ENCODE results near the gene CABP2. TPM values are rescaled to one million over a fixed set of nuclear protein-coding genes. Genes with fewer than 3 reads are reported as not detected.
"Not testable (repeated sequence)": the region's sequence is repeated elsewhere in the genome, so short reads cannot be mapped to it uniquely, and the experiment has no call there.

Gene CABP2
- total and polyA plus RNA-seq, 2 donors (not counting 1 experiment from before 2014, with no cell fraction given), result not detected

GRCh38 chr11:67482275-67482826, 40.9 kb downstream of the CABP2 start:
- H3K27ac ChIP-seq (ENCODE audit: insufficient read depth, low read length), result peak overlapping the region; percentile 92
- TF ChIP-seq EZH2 (IDR thresholded peaks at IDR 0.05; ENCODE audit: low read length, missing control alignments) (no peak), CTCF (conservative IDR thresholded peaks at IDR 0.05 in 1 of 2, IDR thresholded peaks at IDR 0.05 in 1 of 2; ENCODE audit: low read depth in 1 of 2, low read length in 2 of 2) (no peak)

GRCh38 chr11:67477344-67478050, 45.7 kb downstream of the CABP2 start:
- not testable (repeated sequence) for H3K4me2 ChIP-seq (ENCODE audit: extremely low read depth, insufficient read depth, low read length); H3K4me1 ChIP-seq (ENCODE audit: control insufficient read depth, extremely low read depth, insufficient read depth, low read length); H3K27ac ChIP-seq (ENCODE audit: insufficient read depth, low read length); H3K79me2 ChIP-seq (ENCODE audit: control insufficient read depth, insufficient read depth, low read length); H4K20me1 ChIP-seq (ENCODE audit: control insufficient read depth, extremely low read depth, insufficient read depth, low read length); H3K36me3 ChIP-seq (ENCODE audit: control insufficient read depth, insufficient read depth, low read length); H3K27me3 ChIP-seq (ENCODE audit: control insufficient read depth, insufficient read depth, low read length); H3K9me3 ChIP-seq (ENCODE audit: control insufficient read depth, insufficient read depth, low read depth, low read length); H3K9ac ChIP-seq (ENCODE audit: insufficient read depth, low read length); H2AFZ ChIP-seq (ENCODE audit: low read length); H3K4me3 ChIP-seq (replicated peaks in 1 of 4; ENCODE audit: control extremely low read depth in 1 of 4, insufficient read depth in 1 of 4, low read depth in 3 of 4, low read length in 4 of 4); DNase-seq (ENCODE audit: low read depth in 2 of 2)

More at GRCh38 chr11:67482275-67482826, 40.9 kb downstream of the CABP2 start:
- Histone ChIP-seq H3K9me3 (ENCODE audit: control insufficient read depth, insufficient read depth, low read depth, low read length) (no peaks in the 10 kb centered on the region), H3K36me3 (ENCODE audit: control insufficient read depth, insufficient read depth, low read length) (peaks cover 2% of the 10 kb centered on the region), H4K20me1 (ENCODE audit: control insufficient read depth, extremely low read depth, insufficient read depth, low read length) (no peaks in the 10 kb centered on the region), H3K79me2 (ENCODE audit: control insufficient read depth, insufficient read depth, low read length) (no peaks in the 10 kb centered on the region), H3K27me3 (ENCODE audit: control insufficient read depth, insufficient read depth, low read length) (no peaks in the 10 kb centered on the region), H3K4me3 (replicated peaks in 1 of 4; ENCODE audit: control extremely low read depth in 1 of 4, insufficient read depth in 1 of 4, low read depth in 3 of 4, low read length in 4 of 4) (peak overlapping the region; percentile 45 to 88 (median 72)), H2AFZ (ENCODE audit: low read length) (peak overlapping the region; percentile 85), H3K9ac (ENCODE audit: insufficient read depth, low read length) (peak overlapping the region; percentile 54), H3K4me1 (ENCODE audit: control insufficient read depth, extremely low read depth, insufficient read depth, low read length) (peaks cover 7% of the 10 kb centered on the region), H3K4me2 (ENCODE audit: extremely low read depth, insufficient read depth, low read length) (peak overlapping the region; percentile 88)
- DNase-seq (ENCODE audit: low read depth in 2 of 2), result no peak

- H2AFZ ChIP-seq (ENCODE audit: low read length); H3K4me1 ChIP-seq (ENCODE audit: control insufficient read depth, extremely low read depth, insufficient read depth, low read length); H3K36me3 ChIP-seq (ENCODE audit: control insufficient read depth, insufficient read depth, low read length); H4K20me1 ChIP-seq (ENCODE audit: control insufficient read depth, extremely low read depth, insufficient read depth, low read length); H3K9me3 ChIP-seq (ENCODE audit: control insufficient read depth, insufficient read depth, low read depth, low read length); H3K9ac ChIP-seq (ENCODE audit: insufficient read depth, low read length); H3K27me3 ChIP-seq (ENCODE audit: control insufficient read depth, insufficient read depth, low read length); H3K79me2 ChIP-seq (ENCODE audit: control insufficient read depth, insufficient read depth, low read length); H3K4me3 ChIP-seq (replicated peaks in 1 of 4; ENCODE audit: control extremely low read depth in 1 of 4, insufficient read depth in 1 of 4, low read depth in 3 of 4, low read length in 4 of 4); H3K4me2 ChIP-seq (ENCODE audit: extremely low read depth, insufficient read depth, low read length); DNase-seq (ENCODE audit: low read depth in 2 of 2); H3K27ac ChIP-seq (ENCODE audit: insufficient read depth, low read length): not testable (repeated sequence)
Observed at GRCh38 chr11:67476692-67477091, 46.6 kb downstream of the CABP2 start.

GRCh38 chr11:67472882-67473281, 50.4 kb downstream of the CABP2 start:
- no peak for TF ChIP-seq EZH2 (IDR thresholded peaks at IDR 0.05; ENCODE audit: low read length, missing control alignments)
- TF ChIP-seq CTCF (conservative IDR thresholded peaks at IDR 0.05 in 1 of 2, IDR thresholded peaks at IDR 0.05 in 1 of 2; ENCODE audit: low read depth in 1 of 2, low read length in 2 of 2), result no peak
- H2AFZ ChIP-seq (ENCODE audit: low read length), result no peak overlapping the region
- H3K27me3 ChIP-seq (ENCODE audit: control insufficient read depth, insufficient read depth, low read length), result no peaks in the 10 kb centered on the region
- no peaks in the 10 kb centered on the region for H4K20me1 ChIP-seq (ENCODE audit: control insufficient read depth, extremely low read depth, insufficient read depth, low read length)
- no peak overlapping the region for H3K4me2 ChIP-seq (ENCODE audit: extremely low read depth, insufficient read depth, low read length)
- H3K36me3 ChIP-seq (ENCODE audit: control insufficient read depth, insufficient read depth, low read length), result no peaks in the 10 kb centered on the region
- H3K4me1 ChIP-seq (ENCODE audit: control insufficient read depth, extremely low read depth, insufficient read depth, low read length), result peaks cover 5% of the 10 kb centered on the region
- H3K79me2 ChIP-seq (ENCODE audit: control insufficient read depth, insufficient read depth, low read length), result no peaks in the 10 kb centered on the region
- H3K9ac ChIP-seq (ENCODE audit: insufficient read depth, low read length), result no peak overlapping the region
- H3K4me3 ChIP-seq (replicated peaks in 1 of 4; ENCODE audit: control extremely low read depth in 1 of 4, insufficient read depth in 1 of 4, low read depth in 3 of 4, low read length in 4 of 4), result no peak overlapping the region
- H3K27ac ChIP-seq (ENCODE audit: insufficient read depth, low read length), result no peak overlapping the region
- DNase-seq (ENCODE audit: low read depth in 2 of 2), result no peak
- no peaks in the 10 kb centered on the region for H3K9me3 ChIP-seq (ENCODE audit: control insufficient read depth, insufficient read depth, low read depth, low read length)

Measured in fibroblast of lung (primary cell).